ENCODE results near the gene HNRNPC. TPM values are rescaled to one million over a fixed set of nuclear protein-coding genes. Genes with fewer than 3 reads are reported as not detected.

Gene HNRNPC
- total RNA-seq, 4 donors from 2014 or later: 192 to 343 (median 212) TPM

- no peak for DNase-seq
- TF ChIP-seq POLR2A (IDR thresholded peaks at IDR 0.05) (no peak), CTCF (IDR thresholded peaks at IDR 0.05) (no peak), POLR2AphosphoS5 (IDR thresholded peaks at IDR 0.05) (no peak), EP300 (IDR thresholded peaks at IDR 0.05; ENCODE audit: low read depth) (no peak)
- in situ Hi-C loops (cut with MboI; ENCODE audit: low pct_ligation_motif_present in 1 of 4, low pct_unique_long_range_greater_than_20kb in 1 of 4, low sequenced_read_pairs in 3 of 4) (no loop called here), intact Hi-C loops (cut with DNase I; ENCODE audit: low total_unique reads) (no loop called here)
- peaks cover 0 to 5% (median 0%) of the 10 kb centered on the region in 4 donors for H3K36me3 ChIP-seq
- H3K27ac ChIP-seq: no peak overlapping the region
- no peak overlapping the region for H3K4me3 ChIP-seq
- WGBS, 2 donors (ENCODE audit: low coverage in 1 of 2): 62 to 79% methylated on average over 8 to 12 of the region's 12 CpGs
- H3K27me3 ChIP-seq: no peaks in the 10 kb centered on the region
- H3K9me3 ChIP-seq: no peaks in the 10 kb centered on the region
- no peaks in the 10 kb centered on the region for H3K4me1 ChIP-seq
These were observed 67.3 kb downstream of the HNRNPC start for GRCh38 chr14:21201732-21202462.

- no peaks in the 10 kb centered on the region for H3K36me3 ChIP-seq
- no peaks in the 10 kb centered on the region for H3K4me1 ChIP-seq
- in situ Hi-C loops (cut with MboI; ENCODE audit: low pct_ligation_motif_present in 1 of 4, low pct_unique_long_range_greater_than_20kb in 1 of 4, low sequenced_read_pairs in 3 of 4) (no loop called here), intact Hi-C loops (cut with DNase I; ENCODE audit: low total_unique reads) (no loop called here)
- 79 to 86% methylated on average over 5 of the region's 5 CpGs for WGBS, 2 donors (ENCODE audit: low coverage in 1 of 2)
- no peak for TF ChIP-seq POLR2A (IDR thresholded peaks at IDR 0.05)
- TF ChIP-seq EP300 (IDR thresholded peaks at IDR 0.05; ENCODE audit: low read depth): no peak
- TF ChIP-seq POLR2AphosphoS5 (IDR thresholded peaks at IDR 0.05): no peak
- no peak for TF ChIP-seq CTCF (IDR thresholded peaks at IDR 0.05)
- H3K27ac ChIP-seq: no peak overlapping the region
- no peaks in the 10 kb centered on the region for H3K9me3 ChIP-seq
- no peak for DNase-seq
- H3K4me3 ChIP-seq: no peak overlapping the region
- no peaks in the 10 kb centered on the region for H3K27me3 ChIP-seq
These were observed 68.3 kb downstream of the HNRNPC start for GRCh38 chr14:21200752-21201461.

GRCh38 chr14:21199611-21200560 is 69.4 kb downstream of the HNRNPC start:
- TF ChIP-seq POLR2A (IDR thresholded peaks at IDR 0.05) (no peak), CTCF (IDR thresholded peaks at IDR 0.05) (no peak), POLR2AphosphoS5 (IDR thresholded peaks at IDR 0.05) (no peak), EP300 (IDR thresholded peaks at IDR 0.05; ENCODE audit: low read depth) (no peak)
- in situ Hi-C loops (cut with MboI; ENCODE audit: low pct_ligation_motif_present in 1 of 4, low pct_unique_long_range_greater_than_20kb in 1 of 4, low sequenced_read_pairs in 3 of 4): no loop called here
- 57 to 62% methylated on average over 3 of the region's 3 CpGs for WGBS, 2 donors (ENCODE audit: low coverage in 1 of 2)
- Histone ChIP-seq H3K27ac (no peak overlapping the region), H3K4me1 (no peaks in the 10 kb centered on the region), H3K9me3 (no peaks in the 10 kb centered on the region), H3K4me3 (no peak overlapping the region), H3K36me3 (no peaks in the 10 kb centered on the region), H3K27me3 (no peaks in the 10 kb centered on the region)
- intact Hi-C loops (cut with DNase I; ENCODE audit: low total_unique reads): no loop called here
- no peak for DNase-seq

All from transverse colon (tissue), 4 donors.